RPMI7951 (cell line): ENCODE measurements around the gene GRID2. TPM values are rescaled to one million over a fixed set of nuclear protein-coding genes. Genes with fewer than 3 reads are reported as not detected.
"Not testable (repeated sequence)": the region's sequence is repeated elsewhere in the genome, so short reads cannot be mapped to it uniquely, and the experiment has no call there.

ENCODE experiments used
- DNase-seq: peaks from one replicate; pipeline ENCODE4 v3.0.0-alpha.2; 2012; ENCODE audit warnings: low read depth
- total RNA-seq: library from RNA; depleted of rRNA; stranded (reverse); fragments of >200 nt; shearing (Covaris generic); gene quantifications from 2 replicates; pipeline ENCODE4 v1.2.3, GENCODE V29; 2014

GRID2 gene
- total RNA-seq, 1 experiment from 2014 or later, result 0.12 TPM

DNA sequence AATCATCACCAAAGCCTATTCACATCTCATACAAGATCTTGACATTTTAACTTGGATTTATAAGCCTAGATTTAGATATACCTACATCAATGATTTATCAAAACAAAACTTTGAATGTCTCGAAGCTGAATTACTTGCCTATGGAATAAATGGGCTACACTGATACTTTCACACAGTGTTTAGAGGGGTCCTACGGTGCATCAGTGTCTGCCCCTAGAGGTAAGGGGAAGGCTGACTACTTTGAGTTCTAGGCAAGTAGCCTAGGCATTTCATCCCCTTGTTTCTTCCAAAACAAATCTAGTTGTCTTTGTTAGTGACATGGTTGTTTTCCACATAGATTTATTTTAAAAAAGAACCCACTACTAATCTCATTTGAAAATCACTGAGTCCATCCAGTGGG is 1366.7 kb downstream of the GRID2 start:
- DNase-seq, result no peak

DNA sequence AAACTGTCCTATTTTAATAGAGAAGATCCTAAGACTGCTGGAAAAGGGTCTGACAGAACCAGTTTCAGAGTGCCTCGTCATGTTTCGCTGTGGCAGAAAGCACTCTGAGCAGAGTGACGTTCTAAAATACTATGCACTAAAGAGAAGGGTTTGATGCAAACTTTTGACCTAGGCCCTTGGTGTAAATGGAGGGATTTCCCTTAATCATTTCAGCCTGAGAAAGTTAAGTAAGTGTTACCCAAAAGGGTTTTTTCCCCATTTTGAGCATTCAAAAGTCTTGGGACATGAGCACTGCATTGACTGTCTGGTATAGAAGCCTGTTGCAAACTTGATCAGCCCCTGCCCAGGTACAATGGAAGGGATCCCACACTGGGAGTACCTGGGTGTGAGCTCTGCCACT is 1367.3 kb downstream of the GRID2 start:
- no peak for DNase-seq

DNA sequence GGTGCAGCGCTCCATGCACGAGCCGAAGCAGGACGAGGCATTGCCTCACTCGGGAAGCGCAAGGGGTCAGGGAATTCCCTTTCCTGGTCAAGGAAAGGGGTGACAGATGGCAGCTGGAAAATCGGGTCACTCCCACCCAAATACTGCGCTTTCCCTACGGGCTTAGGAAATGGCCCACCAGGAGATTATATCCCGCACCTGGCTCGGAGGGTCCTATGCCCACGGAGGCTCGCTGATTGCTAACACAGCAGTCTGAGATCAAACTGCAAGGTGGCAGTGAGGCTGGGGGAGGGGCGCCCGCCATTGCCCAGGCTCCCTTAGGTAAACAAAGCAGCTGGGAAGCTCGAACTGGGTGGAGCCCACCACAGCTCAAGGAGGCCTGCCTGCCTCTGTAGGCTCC is 1373.2 kb downstream of the GRID2 start:
- not testable (repeated sequence) for DNase-seq

DNA sequence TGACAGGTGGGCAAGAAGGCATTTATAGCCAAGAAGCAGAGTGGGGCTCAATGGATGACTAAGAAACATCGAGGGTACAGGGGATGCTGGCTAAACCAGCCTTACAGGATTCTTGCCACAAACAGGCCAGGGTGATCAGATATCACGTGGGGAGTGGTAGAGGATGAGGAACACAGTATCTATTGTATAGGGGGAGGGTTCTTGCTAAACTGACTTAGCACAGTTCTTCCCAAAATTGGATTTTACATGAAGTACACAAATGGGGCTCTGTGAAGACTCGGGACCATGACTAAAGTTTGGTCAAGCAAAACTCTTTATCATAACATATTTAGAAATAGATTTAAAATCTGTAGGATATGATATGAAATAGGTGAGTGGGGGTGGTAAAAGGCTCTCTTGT is 1380.8 kb downstream of the GRID2 start:
- DNase-seq, result no peak

DNA sequence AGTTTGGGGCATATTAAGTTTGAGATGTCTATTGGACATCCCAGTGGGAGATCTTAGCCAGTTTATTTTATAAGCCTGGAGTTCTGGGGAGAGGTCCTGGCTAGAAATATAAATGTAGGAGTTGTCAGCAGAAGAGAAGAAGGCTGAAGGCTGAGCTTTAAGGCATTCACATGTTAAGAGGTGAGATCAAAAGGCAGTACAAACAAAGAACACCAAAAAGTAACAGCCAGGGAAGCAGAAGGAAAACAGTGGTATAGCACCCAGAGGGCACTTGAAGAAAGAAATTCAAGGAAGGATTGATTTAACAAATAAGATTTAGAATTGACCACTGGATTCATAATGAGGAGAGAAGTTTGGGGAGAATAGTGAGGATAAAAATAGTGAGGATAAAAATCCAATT is 1383.5 kb downstream of the GRID2 start:
- DNase-seq, result no peak

DNA sequence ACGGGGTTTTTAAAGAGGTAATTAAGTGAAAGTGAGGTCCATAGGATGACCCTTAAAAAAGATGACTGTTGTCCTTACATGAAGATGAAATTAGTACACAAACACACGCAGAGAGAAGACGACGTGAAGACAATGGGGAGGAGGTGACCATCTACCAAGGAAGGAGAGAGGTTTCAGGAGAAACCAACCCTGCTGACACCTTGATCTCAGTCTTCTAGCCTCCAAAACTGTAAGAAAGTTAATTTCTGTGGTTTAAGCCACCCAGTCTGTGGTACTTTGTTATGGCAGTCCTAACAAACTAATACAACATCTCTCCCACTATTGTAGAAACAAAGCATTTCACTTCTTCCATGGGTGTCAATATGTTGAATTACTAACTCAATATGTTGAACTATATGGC is 1385.2 kb downstream of the GRID2 start:
- DNase-seq, result no peak

DNA sequence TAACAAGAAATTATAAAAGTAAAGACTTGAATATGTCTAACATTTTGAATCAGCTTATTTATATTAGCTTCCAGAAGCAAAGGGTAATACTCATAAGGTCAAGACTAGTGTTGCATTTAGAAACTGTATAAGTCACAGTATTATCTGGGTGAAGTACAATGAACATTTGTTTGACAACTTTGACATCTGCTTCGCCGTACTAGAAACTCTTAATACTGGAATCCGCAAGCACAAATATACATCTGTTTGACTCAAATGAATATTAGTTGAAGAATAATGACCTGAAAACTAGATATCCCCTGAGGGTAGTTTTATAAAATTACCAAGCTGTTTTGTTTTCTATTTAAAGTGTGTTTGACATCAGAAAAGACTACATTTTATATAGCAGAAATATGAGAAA is 1389.4 kb downstream of the GRID2 start:
- no peak for DNase-seq

DNA sequence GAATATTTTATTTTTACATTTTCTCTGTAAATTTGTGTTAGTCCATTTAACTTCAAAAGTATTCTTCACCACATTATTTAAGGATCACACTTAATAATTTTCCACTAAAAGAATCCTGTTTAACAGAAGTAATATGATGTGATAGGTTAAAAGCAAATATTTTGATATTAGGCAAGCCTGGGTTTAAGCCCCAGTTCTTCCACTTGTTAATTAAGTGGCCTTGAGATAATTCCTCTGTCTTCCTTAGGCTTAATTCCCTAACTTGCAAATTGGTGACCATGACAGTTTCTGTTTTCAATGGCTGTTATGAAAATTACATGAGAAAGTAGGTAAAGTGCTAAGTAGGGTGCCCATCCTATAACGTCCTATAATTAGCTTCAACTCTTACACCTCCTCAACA is 1394.9 kb downstream of the GRID2 start:
- no peak for DNase-seq

DNA sequence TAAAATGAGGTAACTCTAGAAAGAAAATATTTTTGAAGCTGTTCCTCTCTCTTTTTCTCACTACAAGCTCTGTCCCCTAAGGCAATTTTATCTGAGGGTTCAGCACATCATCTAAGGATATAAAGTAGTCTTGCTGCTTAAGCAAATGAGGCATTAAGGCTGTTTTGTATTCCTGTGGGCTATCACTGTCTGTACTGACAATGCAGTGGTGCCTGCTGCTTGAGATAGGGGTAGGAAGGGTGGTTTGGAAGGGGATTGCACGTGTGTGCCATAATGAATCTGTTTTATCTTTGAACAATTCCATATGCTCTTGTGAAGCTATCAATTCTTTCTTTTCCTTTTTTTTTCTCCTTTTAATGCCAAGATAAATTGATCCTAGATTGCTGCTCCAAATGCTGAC is 1396.8 kb downstream of the GRID2 start:
- no peak for DNase-seq

DNA sequence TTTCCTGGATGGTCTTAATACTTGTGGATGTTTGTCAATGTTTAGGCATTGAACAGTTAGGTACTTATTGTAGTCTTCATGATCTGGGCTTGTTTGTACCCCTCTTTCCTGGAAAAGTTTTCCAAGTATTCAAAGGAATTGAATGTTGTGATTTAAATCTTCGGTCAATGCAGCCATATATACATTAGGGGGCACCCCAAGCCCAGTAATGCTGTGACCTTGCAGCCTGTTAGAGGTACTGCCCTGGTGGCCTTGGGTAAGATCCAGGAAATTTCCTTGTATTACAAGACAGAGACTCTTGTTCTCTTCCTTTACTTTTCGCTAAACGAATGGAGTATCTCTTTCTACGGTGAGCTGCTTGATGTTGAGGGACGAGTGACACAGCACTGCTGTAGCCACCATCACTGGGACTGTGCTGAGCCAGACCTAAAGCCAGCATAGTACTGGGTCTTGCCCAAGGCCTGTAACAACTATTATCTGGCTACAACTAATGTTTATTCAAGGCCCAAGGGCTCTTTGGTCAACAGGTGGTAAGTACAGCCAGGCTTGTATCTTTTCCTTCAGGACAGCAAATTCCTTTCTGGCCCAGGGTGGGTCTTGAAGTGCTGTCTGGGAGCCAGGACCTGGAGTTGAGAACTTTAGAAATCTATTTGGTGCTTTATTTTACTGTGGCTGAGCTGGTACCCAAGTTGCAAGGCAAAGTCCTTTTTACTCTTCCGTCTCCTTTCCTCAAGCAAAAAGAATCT is 1406.5 kb downstream of the GRID2 start:
- no peak for DNase-seq

DNA sequence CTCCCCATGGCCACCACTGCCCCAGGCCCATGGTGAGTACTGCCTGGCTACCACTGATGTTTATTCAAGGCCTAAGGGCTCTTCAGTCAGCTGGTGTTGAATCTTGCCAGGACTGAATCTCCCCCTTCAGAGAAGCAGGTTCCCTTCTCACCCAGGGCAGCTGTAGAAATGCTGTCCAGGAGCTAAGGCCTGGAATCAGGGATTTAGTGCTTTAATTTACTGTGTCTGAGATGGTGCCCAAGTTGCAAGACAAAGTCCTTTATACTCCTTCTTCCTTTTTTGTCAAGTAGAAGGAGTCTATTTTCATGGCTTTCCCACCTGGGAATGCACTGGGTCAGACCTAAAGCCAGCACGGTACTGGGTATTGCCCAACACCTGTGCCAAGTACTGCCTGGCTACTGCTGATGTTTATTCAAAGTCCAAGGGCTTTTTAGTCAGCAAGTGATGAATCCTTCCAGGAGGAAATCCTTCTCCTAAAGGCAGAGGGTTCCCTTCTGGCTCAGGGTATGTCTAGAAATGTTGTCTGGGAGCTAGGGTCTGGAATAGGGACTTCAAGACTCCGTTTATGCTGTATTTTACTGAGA is 1407.2 kb downstream of the GRID2 start:
- DNase-seq, result no peak

DNA sequence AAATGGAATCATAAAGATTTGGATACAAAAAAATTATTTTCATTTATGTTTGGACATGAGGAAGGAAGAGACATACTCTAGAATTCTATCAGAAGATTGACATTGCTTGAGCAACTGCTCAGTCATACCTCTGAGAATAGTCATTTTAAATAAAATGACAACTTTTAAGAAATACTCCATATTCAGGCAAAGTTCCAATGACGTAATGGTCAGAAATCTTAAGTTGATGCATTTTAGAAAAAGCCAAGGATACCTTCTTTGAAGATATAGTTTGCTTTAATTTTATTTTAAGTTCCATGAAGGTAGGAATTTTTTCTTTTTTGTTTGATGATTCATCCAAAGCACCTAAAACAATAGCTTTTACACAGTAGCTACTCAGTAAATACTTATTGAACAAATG is 1414.5 kb downstream of the GRID2 start:
- no peak for DNase-seq

DNA sequence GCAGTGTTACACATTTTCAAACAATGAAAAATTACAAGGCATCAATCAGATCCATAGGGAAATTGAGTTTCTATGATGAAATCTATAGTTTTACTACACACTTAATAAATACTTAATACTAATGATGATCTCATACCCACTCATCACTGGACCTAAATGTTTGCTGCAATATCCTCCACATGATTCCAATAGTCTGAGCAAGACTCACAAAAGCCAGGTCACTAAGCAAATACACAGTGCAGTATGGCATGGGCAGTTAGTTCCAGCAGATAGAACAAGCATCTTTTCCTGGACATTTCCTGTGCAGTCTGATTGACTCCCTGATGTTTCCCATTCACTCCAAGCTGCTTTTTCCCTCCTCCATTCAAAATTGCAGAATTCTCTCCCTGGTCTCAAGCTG is 1415.8 kb downstream of the GRID2 start:
- no peak for DNase-seq

DNA sequence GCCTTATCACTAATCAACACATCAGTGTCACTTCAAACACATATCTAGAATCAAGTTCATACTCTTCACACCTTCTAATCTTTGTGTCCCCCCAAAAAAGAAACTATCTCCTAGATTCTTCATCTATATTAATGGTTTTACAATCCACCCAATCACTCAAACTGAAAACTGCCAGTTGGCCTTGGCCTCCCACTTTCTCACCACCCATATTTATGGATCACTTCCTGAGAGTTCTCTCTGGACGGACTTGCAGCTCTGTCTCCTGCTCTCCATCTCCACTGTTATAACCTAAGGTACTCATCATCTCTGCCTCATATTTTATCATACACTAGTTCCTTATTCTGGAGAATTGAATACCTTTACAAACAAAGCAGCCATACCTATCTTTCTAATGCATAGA is 1418.7 kb downstream of the GRID2 start:
- DNase-seq, result no peak

DNA sequence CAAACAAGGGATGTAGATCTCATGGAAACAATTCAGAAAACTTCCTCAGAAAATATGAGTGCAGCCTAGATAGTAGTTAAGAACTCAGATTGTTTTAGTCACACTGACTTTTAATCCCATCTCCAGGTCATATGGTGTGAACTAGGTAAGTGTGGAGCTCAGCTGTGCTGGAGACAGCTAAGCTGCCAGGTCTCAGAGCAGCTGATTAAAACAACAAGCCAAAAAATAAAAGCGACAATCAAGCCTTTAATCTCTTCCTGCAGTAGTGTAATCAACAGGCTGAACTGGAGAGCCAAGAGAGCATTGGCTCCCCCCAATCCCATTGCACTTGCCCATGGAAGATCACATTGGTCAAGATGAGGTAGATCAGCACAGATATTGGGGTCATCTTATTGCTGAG is 1426.5 kb downstream of the GRID2 start:
- no peak for DNase-seq

DNA sequence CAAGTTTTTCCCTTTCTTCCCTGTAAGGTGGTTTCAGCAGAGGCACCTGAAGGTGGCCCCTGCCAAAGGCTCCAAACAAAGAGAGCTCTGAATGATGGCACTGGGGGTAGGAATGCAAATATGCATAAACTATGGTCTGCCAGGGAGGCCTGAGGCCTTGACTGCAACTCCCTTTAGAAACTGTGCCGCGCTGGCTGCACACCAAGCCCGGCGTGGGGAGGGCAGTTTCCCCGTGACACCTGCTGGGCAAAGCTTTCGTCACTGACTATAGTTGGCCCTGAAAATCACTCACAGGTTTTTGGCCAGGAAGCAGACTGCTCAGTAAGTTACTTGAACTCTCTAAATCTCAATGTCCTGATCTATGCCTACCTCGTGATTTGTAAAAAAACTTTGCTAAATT is 1427.0 kb downstream of the GRID2 start:
- no peak for DNase-seq

DNA sequence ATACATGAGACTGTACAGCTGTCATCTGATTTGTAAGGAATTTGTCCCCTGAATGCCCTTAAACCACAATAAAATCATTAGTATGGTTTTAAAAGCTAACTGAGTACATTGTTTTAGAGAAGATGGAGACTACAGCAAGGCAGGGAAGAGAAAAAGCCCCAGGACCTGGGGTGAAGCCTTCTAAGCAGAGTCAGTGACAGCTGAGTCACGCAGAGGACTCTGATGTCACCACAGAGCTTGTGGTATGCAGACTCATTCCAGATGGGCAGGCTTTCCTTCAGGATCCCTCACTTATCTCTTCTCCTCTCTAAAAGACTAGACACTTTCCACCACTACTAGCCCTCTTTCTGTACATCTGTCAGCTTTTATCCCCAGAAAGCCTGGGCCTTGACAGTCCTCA is 1427.7 kb downstream of the GRID2 start:
- DNase-seq, result no peak

DNA sequence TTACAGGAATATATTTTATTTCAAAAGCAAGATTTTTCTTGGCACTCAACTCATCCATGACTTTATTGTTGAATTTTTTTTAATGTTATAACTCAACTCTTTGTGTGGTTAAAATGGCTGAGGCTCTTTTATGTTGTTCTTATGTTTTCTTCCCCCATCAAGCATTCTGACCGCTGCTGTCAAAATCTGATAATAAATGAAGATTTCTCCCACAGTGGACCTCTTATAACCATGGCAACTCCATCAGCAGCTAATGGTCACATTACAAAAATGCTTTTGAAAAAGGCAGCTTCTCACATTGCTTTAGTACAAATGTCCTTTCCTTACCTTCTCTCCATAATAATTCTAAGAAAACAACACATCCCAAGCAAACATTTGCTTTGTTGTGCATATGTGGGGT is 1428.7 kb downstream of the GRID2 start:
- no peak for DNase-seq

DNA sequence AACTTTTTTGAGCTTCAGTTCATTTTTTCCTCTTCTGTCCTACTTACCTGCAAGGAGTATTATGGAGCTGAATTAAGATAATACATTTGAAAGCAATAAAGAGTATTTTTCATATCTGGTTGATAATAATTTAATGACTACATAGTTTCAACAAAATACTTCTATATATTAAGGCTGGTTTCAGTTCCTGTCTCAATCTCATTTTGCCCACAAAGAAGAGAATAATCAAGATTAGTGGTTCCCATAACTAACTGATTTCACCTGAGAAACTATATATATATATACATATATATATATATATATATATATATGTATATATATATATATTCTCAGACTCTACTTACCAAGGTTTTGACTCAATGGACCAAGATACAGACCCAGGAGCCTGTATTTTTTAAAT is 1437.1 kb downstream of the GRID2 start:
- no peak for DNase-seq

DNA sequence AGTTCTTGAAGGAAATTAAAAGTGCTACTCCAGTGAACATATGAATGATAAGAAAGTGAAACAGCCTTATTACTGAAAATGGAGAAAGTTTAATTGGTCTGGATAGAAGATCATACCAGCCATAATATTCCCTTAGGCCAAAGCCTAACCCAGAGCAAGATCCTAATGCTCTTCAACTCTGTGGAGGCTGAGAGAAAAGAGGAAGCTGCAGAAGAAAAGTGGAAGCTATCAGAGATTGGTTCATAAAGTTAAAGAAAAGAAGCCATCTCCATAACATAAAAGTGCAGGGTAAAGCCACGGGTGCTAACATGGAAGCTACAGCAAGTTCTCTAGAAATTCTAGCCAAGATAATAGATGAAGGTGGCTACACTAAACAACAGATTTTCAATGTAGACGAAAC is 1439.3 kb downstream of the GRID2 start:
- no peak for DNase-seq

DNA sequence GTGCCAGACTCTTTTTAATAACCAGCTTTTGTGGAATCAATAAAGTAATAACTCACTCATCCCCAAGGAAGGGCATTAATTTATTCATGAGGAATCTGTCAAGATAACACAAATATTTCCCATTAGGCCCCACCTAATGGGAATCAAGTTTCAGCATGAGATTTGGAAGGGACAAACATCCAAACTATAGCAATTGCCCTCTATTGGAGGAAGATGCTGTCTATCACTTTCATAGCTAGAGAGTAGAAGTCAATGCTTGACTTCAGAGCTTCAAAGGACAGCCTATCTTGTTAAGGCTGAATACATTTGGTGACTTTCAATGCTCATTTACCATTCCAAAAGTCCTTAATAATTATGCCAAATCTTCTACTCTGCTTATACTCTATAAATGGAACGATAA is 1439.9 kb downstream of the GRID2 start:
- DNase-seq, result no peak

DNA sequence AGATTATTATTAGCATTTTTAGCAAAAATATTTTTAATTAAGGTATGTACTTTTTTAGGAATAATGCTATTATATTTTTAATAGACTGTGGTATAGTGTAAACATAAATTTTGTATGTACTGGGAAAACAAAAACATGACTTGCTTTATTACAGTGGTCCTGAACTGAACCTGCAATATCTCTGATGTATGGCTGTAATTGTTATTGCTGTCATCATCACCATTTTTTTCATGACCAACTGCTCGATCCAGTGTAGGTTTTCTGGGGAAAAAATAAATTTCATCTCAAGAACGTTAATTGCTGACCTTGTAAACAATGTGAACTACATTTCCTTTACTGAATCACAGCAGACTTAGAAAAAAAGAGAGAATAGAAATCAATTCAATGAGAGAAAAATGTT is 1441.2 kb downstream of the GRID2 start:
- no peak for DNase-seq

DNA sequence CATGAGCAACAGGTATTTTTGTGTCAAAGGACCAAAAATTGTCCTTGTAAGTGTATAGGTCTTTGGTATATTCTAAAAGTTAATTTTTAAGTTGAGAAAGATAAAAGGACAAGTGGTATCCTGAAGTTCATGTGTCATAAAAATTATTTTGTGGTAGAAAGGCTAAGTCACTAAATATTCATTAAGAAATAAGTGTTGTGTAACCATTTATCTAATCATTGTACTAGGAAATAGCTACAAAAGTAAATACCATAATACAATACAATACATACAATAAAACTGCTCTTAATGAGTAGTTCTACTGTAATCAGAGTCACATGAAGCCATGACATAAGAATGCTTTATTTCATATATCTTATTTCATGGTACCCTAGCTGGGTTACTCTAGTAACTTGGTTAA is 1442.3 kb downstream of the GRID2 start:
- no peak for DNase-seq

DNA sequence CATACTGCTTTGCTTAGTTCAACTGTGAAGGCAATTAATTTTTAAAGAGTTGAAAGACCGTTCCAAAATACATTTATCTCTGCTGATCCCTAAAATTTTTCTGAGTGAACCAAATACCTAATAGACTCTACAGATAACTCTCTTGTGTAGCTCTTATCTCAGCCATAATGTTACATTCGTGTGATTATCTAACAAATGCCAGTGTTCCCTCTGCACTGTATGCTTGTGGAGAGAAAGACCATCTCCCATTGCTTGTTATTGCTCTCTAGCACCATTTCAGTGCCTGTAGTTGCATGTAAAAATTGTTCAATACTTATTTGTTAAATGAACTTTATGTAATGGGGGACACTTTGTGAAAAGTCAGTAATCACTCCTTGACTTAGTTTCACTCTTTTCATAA is 1443.5 kb downstream of the GRID2 start:
- DNase-seq, result no peak
